NCI-H1930 (cell line): ENCODE measurements around the gene SRGAP2C.
"Not testable (repeated sequence)": the region's sequence is repeated elsewhere in the genome, so short reads cannot be mapped to it uniquely, and the experiment has no call there.

Experiments used
- DNase-seq, 2 experiments: peaks; one replicate each; lab custom pipeline; 2025; lab: John Stamatoyannopoulos, UW

SRGAP2C gene

DNA sequence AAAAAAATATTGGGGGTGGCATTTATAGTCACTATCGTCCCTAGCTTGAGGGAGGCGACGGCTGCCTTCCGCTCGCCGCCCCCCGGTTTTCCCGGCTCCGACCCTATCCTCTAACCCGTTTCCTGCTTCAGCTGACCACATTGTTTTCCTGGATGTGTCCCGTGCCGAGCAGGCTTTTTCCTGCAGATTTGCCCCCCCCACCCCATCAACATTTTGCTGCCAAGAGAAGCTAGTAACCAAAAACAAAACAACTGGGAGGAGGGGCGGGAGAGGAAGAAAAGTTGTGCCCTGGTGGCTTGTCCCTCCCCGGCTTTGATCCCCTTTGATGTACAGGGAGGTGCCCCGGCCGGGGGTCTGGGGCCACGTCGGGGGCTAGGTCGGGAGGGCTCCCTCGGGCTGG is 1.4 kb downstream of the SRGAP2C start:
- not testable (repeated sequence) for DNase-seq

DNA sequence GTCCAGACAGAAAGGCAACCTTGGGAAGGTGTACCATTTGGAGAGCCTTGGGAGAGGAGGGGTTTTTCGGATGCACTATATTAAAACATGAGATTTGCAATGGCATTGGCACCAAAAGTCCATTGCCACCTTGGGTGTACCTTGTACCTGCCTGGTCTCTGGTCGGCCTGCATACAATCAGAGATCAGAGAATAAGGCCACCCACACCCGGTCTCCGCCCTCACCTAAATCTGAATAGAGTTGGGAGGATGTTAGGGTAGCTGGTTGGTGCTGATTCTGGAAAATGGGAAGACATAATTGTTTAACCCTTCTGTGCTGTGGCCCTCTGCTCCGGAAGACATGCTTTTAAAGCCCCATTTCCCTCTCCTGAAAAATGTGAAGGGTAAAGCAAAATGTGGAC is 3.1 kb downstream of the SRGAP2C start:
- DNase-seq = not testable (repeated sequence)

DNA sequence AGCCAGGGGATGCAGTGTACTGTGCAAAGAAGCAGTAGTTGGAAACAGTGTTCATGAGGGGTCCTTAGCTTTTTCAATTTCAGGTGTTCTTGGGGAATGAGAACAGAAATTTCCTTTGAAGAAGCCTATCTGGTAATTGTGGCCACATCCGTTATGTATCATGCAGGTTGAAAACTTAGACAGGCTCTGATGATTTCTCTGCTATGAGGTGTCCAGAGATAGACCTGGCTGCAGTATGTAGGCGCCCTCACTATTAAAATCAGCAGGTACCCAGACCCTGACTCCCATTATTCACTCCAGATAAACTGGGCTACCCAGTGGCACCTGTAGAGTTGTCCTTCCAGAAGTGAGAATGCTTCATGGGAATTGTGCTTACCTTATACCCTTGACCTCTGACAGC is 7.7 kb downstream of the SRGAP2C start:
- DNase-seq = not testable (repeated sequence)

DNA sequence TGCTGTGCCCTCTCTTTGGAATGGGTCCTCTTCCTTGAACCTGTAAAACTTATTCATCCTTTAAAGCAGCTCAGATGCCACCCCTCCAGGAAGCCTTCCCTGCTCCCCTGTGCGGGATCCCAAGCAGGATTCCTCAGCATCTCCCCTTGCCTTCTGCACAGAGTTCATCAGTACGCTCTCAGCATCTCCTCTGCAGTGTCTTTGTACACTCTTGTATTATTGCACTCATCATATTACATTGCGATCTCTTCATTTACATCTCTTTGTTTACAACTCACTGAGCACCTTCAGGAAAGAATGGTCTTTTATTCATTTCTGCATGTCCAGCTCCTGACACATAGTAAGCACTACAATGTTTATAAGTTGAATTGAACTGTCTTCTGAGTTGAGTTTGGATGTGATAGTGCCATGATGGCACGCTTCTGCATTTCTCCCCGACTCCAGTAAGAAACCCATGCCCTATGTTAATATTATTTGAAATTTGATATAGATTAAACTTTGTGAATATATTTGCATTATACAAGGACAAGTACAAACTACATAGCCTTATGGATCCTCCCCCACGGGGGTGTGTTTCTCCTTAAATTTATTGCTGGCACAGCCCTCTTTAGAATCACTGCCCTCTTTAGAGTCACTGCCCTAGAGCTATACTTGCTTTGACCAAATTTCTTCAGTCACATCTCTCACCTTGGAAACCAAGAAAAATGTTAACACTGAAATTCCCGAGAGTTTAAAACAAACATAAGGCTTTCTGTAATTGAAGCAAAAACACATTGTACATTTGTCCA is 12.5 kb downstream of the SRGAP2C start:
- not testable (repeated sequence) for DNase-seq

DNA sequence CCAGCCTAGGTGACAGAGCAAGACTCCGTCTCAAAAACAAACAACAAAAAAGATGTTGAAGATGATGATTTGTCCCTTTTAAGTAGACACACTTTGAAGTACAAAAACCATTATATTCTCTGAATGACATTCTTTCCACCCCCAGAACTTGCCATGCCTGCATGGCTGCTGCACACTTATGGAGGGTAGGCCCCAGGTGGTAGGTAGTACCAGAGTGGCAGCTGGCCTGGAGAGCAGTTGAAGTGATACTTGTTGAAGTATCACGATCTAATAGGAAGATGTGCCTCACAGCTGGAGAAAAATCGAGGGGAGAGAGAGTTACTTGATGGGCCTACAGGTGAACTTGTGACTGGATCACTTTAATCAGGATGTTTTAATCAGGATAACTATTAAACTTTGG is 15.0 kb downstream of the SRGAP2C start:
- DNase-seq = not testable (repeated sequence)

DNA sequence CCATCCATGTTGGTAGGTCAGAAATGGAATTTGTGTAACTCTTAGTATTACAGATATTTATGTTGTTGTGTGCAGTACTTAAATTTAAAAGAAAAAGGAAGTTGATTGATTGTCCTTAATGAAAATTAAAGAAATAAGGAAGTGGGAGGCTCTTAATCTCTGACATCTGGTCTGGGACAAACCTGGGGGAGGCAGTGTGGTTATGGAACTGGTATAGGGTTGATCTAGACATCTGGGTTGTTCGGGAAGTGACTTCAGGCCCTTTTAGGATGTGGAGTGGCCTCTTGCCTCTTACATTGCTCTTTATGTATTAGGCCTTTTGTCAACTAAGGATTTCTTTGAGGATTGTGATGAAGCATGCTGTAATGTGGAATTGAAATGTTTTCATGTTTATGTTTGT is 15.5 kb downstream of the SRGAP2C start:
- not testable (repeated sequence) for DNase-seq

DNA sequence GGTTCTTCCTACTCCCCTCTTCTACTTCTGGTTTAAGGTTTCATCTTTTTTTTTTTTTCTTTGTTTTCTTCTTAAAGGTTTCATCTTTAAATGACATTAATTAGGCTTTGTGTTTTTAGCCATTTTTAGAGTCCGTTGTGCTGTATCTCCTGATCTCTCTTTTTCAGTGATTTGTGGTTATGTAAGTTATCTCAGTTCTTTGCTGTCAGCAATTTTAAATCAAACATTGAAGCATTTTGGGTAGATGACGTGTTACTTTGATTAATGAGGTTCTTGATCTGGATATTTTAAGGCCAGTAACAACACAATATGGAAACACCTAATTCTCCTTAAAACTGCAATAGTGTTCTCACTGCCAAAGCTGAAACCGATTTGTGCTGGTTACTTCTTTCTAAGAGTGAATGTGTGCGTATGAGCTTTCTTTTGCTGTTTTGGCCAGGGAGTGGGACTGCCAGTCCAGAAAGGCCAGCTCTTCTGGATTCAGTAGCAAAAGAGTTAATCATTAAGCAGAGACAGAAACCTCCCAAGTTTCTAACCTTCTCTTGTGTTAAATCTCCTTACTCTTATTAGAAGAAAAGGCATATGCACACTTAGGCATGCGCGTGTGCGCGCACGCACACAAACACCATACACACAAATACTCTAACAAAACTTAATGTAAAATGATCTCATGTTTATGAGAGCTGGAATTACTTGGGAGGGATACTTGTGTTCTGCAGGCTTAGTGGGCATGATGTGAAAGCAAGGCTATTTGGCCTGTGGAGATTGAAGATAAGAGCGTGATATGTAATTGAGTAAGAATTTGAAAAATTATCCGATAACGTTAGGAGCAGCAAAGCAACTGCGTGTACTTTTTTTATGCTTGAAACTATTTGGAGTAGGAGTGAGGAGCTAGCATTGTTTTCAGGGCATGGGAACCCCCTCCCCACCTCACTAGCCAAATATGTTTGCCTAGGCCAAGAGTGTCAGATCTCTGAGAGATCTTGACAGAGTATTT is 16.5 kb downstream of the SRGAP2C start:
- DNase-seq = not testable (repeated sequence)

DNA sequence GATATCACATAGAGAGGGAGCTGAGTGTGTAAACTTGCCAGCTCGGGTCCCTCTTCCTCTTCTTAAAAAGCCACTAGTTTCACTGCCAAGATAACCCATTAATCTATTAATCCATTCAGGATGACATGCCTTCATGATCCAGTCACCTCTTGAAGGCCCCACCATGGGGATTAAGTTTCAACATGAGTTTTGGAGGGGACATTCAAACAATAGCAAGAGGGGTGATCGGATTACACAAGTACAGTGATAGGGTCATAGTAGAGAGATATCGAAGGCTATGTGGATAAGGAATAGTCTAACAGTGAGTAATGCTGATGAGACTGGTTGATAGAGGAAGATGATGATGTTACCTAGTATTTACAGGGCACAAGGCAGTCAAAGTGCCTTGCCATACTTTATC is 18.2 kb downstream of the SRGAP2C start:
- not testable (repeated sequence) for DNase-seq

DNA sequence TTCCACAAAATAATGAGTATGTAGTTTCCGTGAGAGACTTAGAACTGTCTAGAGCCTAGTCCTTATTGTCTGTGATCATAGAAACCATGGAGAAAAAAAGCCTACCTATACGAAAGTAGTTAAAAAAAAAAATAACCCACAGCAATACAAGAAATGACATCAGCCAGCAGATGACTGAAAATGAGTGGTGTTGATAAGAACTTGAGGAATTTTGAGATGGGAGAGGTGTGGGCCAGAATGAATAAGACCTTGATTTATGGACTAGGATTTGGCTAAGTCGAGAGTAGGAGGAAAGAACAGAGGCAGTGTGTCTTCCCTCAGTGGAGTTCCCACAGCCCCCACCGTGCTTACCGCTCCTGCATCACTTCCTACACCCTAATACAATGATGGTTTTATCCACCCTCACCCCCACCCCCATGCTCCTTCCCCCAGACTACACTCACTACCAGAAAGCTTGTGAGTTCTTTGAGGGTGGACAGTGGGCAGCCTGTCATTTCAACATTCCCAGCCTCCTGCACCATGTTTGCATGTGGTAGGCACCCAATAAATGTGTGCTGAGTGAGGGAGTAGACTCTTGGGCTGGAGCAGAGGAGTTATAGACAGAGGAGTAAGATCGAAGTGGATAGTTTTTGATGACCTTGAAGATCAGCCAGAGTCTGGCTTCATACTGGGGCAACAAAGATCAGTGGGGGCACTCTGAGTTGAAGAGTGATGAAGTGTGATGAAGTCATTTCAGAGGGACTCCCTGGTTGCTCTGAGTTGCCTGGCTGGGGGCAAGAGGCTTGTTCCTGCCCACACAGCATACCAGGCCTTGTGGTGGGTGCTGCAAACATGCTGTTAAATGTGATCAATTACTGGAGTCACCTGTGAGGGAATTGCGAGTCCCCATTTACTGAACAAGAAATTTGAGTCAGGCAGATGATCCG is 21.3 kb downstream of the SRGAP2C start:
- not testable (repeated sequence) for DNase-seq

DNA sequence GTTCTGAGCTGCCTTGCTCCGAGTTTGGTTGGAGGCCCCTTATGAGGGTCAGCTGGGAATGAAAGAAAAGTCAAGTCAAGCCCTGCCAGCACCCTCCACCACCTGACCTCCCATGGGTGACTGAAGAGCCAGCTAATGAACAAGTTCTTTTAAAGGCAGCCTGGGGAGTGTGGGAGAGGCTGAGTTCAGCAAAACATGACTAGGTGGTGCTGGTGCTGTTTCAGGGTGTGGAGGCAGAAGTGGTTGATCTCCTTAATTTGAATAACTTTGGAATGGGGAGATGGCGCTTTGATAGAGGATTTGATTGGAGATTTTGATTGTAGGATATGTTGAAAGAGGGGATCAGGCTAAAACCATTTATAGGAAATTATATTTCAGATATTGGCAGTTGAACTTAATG is 22.6 kb downstream of the SRGAP2C start:
- not testable (repeated sequence) for DNase-seq

DNA sequence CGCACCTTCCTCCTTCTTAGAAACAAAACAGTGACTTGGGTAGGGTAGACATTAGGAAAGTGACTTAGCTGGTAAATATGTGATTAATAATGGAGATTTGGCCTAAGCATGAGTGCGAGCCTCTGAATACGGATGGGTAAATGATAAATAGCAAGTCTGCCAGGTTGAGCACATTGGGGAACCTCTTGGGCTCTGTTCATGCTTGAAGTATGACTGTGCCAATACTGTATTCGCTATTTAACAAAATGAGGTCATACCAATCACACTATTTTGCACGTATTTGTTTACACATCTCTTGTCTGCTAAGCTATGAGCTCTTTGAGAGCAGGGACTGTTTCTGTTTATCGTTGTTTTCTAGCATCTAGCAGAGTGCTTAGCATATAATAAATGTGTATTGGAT is 23.6 kb downstream of the SRGAP2C start:
- DNase-seq = not testable (repeated sequence)

DNA sequence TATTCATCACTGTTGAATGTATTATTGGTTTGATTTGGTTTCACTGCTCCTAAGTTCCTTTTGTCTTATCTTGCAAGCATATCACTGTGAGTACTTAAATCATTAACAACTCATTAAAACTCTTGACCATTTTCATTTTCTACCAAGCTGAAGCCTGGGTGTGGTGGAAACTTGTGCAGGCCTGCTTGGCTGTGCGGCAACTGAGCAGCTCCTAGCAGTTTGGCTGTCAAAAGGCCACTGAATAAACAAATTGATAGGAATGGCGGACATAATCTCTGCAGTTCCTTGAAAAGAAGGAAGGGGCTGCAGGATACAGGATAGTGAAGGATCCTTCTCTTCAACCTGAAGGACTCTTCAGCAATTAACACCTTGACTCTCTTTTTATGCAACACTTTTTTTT is 26.0 kb downstream of the SRGAP2C start:
- not testable (repeated sequence) for DNase-seq

DNA sequence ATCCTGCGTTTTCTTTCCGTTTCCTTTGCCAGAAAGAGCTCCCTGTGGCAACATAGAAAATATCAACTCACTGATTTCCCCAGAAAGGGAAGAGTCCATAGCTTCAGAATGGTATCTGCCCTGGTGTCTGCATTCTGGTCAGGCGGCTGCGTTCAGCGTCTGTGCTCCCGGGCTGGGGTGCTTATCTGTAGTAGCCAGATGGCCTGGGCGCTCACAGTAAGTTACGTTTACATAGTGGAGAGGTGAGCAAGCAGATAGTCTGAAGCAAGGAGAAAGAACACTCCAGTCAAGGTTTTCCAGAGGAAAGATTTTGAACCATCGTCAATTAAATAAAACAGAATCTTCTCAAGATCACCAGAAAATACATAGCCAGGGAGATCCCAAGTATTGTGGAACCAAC is 28.7 kb downstream of the SRGAP2C start:
- DNase-seq = not testable (repeated sequence)

DNA sequence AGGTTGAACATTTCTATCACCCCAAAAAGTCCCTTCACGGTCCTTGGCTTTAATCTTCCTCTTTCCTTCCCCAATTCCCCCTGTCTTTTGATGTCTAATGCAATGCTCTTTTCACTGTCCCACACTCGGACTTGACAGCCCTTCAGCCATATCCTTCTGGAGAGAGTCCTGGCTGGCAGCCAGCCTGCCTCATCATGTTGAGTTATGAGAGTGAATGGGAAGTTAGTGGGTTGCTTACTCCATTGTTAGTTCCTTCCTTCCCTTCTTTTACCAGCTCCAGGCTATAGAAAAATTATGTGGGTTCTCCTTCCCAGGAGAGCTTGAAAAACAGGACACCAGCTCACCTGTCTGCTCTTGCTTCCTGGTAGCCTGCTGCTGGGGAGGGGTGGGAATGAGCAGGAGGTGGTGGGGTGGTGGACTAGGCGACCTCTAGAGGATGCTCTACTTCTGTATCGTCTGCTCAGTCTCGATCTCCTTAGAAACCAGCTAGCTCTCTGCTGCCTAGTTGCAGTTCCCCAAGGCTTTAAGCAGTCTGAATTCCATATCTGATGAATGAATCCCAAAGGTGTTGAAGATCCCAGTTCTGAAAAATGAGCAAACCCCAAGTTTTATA is 29.9 kb downstream of the SRGAP2C start:
- not testable (repeated sequence) for DNase-seq

DNA sequence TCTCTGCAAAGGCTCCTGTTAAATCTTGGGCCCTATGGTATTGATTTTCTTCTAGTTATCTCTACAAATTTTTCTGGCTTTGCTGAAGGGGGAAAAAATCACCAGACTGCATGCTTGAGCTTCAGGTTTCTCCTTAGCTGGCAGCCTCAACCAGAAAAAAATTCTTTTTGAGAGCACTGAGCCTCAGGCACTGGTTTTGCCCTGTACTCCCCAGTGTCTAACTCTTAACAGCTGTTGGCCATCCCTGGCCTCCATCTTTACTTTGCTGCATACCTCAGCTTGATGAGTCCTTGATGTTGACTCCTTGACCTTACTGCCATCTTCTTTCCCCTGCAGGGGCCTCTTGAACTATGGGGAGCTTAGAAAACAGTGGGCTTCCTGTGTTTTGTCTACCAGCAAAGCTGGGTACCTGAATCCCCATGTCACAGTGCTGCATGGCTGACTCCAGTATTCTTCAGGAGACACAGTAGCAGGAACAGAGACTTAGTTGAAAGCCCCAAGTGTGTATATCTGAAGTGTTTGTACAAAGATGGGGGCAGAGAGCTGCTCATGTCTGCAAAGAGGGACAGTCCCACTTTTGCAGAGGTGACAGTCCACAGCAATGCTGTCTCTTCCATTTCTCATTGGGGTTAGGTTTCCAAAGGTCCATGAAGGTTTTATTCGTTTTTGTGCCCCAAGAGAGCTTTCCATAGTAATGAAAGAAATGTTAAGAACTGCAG is 31.1 kb downstream of the SRGAP2C start:
- DNase-seq = not testable (repeated sequence)

DNA sequence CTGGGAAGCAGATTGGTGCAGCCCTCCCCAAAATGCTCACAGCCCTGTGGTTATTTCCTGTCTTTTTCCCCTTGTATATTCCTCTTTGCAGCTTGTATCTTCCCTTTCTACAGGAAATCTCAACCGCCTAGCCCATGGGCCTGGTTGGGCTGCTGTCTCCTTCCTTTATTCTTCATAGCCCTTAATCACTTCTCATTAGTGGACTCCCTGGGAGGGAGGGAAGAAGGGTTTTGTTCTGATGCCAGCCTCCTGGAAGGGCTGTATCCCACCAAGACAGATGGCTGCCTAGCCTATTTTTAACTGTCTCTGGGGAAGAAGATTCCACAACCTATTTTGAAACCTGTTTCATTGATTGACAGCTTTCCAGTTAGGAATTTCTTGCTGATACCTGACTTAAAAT is 31.9 kb downstream of the SRGAP2C start:
- not testable (repeated sequence) for DNase-seq

DNA sequence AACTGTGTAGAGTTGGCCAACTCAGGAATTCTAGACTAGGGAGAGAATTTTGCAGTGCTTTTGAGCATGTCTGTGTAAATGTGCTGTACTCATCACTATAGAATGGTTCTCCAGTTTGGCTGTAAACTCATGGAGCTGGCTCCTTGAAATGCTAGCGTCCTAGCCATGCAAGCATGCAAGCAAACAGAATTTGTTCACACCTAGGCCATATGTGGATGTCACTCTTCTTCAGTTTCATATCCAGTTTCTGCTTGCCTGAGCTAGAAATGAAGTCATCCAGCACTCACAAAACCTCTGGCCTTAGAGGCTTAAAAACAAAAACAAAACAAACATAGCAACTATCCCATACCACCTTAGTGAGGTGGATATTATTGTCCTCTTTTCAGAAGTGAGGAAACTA is 37.0 kb downstream of the SRGAP2C start:
- not testable (repeated sequence) for DNase-seq

DNA sequence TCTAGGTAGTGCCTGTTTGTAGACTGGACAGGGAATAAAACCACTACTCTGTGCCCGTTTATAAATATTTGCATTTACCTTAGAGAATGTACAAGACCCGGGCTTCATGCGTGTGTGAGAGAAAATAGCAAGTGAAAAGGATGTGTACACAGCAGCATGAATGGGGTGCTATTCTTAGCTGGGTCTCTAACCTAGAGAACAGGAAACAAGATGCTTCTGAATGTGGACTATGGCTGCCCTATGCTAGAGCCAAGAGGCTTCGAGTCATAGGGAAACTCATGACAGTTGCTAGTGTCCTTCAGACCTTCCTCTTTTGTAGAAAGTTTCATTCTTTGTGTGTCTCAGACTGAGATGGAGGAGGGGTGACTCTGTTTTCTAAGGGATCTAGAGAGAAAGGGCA is 39.9 kb downstream of the SRGAP2C start:
- not testable (repeated sequence) for DNase-seq

DNA sequence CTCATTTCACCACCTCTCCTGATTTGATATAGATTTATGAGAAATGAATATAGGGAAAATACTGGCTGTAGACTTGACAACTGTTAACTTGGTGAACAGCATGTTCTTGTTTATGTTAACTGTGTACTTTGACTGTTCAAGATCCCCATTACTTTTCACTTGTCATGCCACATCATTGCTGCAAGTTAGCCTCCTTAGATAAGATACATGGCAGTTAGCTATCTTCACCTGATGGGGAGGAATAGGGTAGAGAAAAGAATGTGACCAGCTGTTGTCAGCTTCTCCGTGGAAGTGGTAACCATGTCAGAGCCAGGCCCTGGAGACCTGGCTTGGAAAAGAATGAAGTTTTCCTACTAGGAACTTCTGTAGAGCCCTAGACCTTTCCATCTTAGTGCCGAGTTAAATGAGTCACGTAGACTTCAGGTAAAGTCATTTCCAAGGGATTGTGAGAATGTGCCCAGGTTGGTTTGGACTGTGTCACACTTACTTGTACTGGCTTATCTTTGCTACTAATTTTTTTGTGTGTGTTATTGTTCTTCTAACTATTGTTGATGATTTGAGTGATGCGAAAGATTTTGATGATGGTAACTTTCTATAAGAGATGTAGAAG is 41.6 kb downstream of the SRGAP2C start:
- DNase-seq = not testable (repeated sequence)

DNA sequence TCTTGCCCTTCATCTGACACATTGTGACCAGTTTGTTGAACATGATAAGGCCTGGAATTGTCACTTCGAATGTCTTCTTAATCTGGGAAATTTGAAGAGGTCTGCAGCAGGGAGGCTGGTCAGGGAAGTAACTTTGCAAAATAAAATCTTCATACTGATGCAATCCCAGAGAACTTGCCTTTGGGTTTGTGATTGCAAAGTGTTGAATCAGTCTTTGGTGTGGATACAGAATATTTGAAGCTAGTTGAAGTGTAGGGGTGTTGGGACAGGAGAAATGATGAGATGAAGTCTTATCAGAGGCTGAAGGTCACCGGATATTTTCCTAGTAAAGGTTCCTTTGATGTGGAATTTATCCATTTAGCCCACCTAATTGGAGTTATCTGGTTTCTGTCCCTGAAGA is 42.1 kb downstream of the SRGAP2C start:
- not testable (repeated sequence) for DNase-seq
